GM10266 (cell line): ENCODE data around the gene SCNN1B.

Source experiments
- DNase-seq: peaks from one replicate; pipeline ENCODE4 v3.0.0; 2012; ENCODE audit errors: extremely low spot score
- CTCF ChIP-seq: IDR thresholded peaks from 2 replicates; pipeline ENCODE4 v1.5.1; 2012; ENCODE audit warnings: mild to moderate bottlenecking, low read depth; ENCODE audit not compliant: control insufficient read depth, insufficient read depth; ENCODE audit errors: missing control alignments

The SCNN1B gene

GRCh38 chr16:23310744-23311143 is 8.6 kb downstream of the SCNN1B start:
- TF ChIP-seq CTCF, result no peak
- no peak for DNase-seq

GRCh38 chr16:23316232-23316631 is 14.1 kb downstream of the SCNN1B start:
- DNase-seq, result no peak
- TF ChIP-seq CTCF, result no peak

- no peak for TF ChIP-seq CTCF
- DNase-seq, result no peak
These were observed 14.6 kb downstream of the SCNN1B start for GRCh38 chr16:23316634-23317265.

GRCh38 chr16:23317266-23317661 is 15.2 kb downstream of the SCNN1B start:
- no peak for DNase-seq
- TF ChIP-seq CTCF, result no peak

- DNase-seq, result no peak
- no peak for TF ChIP-seq CTCF
These were observed 15.6 kb downstream of the SCNN1B start for GRCh38 chr16:23317751-23318150.

- no peak for DNase-seq
- no peak for TF ChIP-seq CTCF
These were observed 16.5 kb downstream of the SCNN1B start for GRCh38 chr16:23318639-23319038.

- no peak for DNase-seq
- TF ChIP-seq CTCF, result no peak
These were observed 17.9 kb downstream of the SCNN1B start for GRCh38 chr16:23319861-23320615.
